GM18511 (cell line): ENCODE data around the gene LASP1.
"Not testable (repeated sequence)": the region's sequence is repeated elsewhere in the genome, so short reads cannot be mapped to it uniquely, and the experiment has no call there.

ENCODE experiments used
- ATAC-seq: cut with Tn5 transposase; IDR thresholded peaks from one replicate; pipeline ENCODE4 v1.9.1; 2021; ENCODE audit warnings: mild to moderate bottlenecking, moderate library complexity; ENCODE audit not compliant: unreplicated experiment

LASP1 gene

DNA sequence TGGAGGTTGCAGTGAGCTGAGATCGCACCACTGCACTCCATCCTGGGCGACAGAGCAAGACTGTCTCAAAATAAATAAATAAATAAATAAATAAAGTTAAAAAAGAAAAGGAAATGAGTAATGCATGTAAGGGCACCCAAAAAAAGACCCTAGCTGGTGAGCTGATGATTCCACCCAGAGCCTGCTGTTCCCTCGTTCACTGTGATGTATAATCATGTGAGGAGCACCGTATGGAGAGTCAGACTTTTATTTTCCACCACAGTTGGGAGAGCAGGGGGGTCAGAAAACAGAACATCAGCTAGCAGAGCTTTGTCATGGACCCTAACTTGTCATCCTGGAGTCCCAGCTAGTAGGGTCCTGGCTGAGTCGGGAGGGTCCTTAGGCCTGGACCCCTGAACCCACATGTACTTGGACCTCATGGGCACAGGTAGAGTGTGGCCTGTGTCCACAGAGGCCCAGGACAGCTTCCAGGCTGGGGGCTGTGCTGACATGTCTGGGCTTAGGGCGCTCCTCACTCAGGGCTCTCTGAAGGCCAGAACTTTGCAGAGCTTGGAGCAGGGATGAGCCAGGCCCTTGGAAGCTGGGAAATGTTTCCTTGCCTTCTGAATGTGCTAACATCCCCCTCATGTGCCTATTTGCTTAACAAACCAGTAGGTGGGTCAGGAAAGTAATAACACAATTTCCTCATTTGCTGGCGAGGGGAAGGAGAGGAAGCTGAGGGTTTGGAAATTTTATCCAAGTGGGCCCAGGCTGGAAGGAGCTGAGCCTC lies 36.8 kb downstream of the LASP1 start:
- ATAC-seq, result no peak

DNA sequence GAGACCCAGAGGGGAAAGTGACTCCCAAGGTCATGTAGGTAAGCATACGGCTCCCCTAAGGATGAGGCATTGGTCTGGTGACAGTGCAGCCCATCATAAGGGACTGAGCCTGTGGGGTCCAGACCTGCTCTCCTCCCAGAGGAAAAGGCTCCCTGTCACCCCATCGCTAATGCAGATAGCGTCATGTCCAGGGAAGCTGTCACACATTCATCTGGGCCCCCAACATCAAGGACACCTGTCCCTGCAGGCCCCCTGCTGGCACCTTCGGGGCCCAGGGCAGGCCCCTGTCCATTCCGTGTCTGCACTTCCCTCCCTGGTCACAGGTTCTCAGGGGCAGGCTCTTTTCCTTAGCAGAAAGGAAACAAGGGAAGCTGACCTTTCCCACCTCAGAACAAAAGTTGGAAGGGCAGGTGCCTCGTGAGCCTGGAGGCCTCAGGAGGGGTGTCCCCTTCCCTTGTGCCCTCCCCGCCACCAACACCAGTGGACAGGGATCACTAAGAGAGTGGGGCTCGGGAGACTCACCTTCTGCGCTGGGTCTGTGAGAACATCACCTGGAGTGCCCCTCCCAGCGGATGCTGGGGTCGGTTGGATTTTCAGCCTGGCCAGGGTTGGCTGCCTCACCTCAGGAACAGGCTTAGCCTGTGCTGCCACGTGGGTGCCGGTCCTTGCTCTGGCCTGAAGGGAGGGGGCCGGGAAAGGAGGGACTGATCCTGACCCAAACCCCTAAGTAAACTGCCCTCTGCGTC lies 38.2 kb downstream of the LASP1 start:
- ATAC-seq, result no peak

DNA sequence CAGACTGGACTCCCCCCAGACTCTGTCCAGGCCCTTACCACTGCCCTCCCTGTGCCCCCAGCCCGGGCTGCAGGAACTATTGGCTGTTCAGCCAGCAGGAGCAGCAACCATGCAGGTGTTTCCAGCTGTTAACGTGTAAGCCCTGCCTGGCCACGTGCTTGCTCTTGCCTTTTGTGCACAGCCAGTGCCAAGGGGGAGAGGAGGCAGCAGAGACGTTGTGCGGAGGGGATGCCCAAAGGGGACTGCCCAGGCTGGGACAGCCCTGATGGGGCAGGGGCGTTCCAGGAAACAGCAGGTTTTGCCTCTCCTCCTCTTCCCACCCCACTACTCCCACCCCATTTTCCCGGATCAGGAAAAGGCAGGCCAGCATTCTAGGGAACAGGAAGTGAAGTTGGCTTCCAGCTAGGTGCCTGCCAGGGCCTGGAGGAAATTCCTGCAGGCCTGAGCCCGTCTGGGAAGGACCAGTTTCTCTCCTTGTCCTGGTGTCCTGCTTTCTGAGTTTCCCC lies 38.9 kb downstream of the LASP1 start:
- ATAC-seq, result no peak

DNA sequence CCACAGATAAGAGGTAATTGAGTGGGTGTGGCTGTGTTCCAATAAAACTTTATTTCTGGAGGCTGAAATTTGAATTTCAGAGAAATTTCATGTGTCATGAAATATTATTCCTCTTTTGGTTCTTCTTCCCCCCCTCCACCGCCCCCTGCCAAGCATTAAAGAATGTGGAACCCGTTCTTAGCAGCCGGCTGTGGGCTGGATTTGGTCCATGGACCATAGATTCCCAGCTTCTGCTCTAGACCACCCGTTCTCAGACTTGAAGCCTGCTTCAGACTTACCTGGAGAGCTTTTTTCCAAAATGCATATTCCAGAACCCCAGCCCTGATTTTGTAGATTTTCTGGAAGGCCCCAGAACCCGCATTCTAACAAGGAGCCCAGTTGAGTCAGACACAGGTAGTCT lies 40.5 kb downstream of the LASP1 start:
- no peak for ATAC-seq

DNA sequence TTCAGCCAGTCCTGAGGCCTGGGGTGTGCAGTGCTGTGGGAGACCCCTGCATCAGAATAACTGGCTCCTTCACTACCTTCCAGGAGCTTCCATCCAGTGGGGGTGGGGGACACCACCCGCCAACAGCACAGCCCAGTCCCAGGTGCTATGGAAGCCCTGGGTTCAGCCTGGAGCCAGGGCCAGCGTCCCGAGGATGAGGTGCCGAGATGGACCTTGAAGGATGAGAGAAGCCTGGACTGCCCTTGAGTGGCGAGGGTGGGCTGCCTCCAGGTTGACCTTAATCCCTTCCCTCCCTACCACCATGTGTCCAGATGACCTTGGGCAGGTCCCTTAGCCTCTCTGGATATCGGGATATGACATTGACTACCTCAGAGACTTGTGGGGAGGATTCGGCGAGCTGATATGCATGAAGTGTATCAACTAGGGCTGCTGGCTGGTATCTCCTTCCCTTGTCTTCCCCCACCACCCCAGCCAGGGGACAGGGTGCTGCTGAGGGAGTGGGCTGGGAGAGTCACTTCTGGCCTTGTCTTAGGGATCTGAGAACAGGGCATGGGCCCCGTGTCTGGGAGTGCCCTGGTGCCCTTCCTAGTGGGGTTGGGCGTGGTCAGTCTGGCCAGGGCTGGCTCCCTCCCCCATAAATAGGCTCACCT lies 41.3 kb downstream of the LASP1 start:
- ATAC-seq, result no peak

DNA sequence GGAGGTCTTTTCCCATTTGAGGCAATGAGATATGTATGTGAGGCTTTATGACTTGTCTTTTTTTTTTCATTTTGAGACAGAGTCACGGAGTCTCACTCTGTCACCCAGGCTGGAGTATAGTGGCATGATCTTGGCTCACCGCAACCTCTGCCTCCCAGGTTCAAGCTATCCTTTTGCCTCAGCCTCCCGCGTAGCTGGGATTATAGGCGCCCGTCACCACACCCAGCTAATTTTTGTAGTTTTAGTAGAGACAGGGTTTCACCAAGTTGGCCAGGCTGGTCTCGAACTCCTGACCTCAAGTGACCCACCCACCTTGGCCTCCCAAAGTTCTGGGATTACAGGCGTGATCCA lies 41.8 kb downstream of the LASP1 start:
- ATAC-seq, result not testable (repeated sequence)

DNA sequence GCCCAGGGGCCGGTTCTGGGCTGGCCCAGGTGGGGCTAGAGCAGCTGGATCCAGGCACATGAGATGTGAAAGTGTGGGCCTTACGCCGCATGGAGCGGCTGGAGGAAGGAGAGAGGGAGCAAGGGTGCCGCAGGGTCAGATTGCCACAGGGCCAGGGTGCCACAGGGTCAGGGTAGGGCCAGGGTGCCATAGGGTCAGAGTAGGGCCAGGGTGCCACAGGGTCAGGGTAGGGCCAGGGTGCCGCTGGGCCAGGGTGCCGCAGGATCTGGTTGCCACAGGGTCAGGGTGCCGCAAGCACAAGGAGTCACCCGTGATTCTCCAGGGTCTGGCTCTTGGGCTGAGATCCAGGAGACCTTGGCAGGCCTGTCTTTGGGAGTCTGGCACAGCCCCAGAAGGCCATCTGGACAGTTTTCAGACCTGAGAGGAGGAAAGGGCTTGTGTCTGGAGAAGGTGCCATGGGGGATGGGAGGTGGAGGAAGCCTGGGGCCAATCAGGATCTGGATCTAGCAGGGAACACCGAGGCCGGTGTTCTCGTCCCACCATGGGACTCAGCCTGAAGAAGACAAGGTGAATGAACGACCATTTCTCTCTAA lies 42.5 kb downstream of the LASP1 start:
- ATAC-seq, result no peak

DNA sequence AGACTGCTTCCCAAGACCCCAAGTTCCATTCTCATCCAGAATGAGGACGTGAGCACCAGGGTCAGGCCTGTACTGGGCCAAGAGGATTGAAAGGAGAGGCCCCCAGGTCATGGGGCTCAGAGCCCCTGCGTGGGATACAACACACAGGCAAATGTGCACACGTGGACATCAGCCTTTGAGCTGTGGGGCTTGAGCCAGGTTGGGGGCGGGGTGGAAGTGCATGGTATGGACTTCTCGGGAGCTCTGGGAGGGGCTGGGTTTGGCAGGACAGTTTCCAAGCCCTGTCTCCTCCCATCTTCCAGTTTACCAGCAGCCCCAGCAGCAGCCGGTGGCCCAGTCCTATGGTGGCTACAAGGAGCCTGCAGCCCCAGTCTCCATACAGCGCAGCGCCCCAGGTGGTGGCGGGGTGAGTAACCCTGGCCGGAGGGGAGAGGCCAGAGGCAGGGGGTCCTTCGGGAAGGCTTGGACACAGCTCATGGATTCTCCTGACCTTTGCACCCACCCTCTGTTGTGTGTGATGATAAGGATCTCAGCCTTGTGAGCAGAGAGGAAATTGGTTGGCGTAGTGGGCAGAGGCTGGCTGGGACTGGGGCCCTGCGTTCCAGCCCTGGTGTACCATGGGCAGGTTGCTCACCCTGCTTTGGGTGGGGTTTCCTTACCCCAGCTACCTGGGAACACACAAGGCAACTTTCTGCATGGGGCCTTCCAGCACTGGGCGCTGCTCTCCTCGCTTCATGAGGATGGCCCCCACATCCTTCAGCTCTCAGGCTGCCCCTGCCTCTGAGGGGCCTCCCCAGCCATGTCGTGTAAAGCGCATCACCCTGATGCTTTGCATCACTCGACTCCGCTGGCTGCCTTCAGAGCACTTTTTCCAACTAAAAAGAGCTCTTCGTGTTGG lies 45.1 kb downstream of the LASP1 start:
- ATAC-seq, result no peak

DNA sequence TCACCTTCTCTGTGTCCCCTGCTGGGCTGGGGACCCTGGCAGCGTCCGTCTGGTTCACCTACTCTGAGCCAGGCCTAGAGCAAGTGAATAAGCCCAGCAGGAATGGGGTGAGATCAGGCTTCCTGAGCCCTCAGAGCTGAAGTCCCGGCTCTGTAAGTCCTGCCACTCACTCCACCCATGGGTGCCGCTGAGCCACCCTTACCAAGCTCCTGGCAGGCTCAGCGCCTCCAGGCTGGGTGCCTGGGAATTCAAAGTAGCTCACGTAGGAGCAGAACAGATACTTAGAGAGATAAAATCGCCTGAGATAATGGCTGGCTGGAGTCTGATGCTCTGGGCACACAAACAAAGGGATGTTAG lies 45.8 kb downstream of the LASP1 start:
- ATAC-seq, result no peak

DNA sequence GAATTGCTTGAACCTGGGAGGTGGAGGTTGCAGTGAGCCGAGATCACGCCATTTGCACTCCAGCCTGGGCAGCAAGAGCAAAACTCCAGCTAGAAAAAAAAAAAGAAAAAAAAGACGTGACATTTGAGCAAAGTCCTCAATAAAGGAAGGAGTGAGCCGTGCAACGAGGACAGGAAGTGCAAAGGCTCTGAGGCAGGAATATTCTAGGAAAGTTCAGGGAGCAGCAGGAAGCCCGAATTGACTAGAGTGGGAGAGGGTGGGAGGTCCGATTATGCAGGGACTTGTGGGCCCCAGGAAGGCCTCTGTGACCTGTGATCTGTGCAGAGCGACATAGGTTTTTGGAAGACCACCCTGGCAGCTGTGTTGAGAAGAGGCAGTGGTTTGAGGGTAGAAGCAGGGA lies 46.9 kb downstream of the LASP1 start:
- ATAC-seq, result no peak

DNA sequence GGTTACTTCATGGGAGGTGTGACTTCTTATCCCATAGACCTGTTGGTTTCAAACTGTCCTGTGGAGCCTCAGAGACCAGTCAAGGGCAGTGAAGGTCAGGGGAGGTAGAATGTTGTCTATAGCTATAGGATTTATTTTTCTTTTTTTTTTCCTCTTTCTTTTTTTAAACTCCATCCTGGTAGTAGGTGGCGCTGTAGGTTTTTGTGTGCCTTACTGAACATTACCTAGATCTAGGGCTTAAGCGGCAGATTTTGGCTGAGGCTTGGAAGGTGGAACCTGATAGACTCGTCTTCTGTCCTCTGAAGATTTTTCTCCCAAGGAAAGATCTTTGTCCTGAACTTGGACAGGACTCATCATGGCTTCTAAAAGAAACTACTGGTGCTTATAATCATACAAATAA lies 47.4 kb downstream of the LASP1 start:
- ATAC-seq, result no peak

DNA sequence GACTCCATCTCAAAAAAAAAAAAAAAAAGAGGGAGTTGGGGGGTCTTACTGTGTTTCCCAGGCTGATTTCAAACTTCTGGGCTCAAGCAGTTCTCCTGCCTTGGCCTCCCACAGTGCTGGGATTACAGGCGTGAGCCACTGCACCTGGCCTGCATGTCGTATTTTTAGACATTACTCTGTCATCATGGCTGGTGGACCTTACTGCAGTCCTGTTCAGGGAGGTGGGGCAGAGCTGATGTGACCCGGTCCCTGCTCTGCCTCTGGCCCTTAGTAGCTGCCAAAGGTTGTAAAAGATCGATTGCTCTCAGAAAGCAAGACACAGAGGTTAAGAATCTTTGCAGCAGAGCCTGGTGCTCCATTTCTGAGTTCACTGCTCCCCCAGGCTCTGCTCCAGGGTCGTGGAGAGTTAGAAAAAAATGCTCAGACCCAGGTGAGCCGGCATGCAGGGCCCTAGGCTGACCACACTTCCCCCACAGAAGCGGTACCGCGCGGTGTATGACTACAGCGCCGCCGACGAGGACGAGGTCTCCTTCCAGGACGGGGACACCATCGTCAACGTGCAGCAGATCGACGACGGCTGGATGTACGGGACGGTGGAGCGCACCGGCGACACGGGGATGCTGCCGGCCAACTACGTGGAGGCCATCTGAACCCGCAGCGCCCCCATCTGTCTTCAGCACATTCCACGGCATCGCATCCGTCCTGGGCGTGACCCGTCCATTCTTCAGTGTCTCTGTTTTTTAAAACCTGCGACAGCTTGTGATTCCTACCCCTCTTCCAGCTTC lies 48.5 kb downstream of the LASP1 start:
- ATAC-seq, result no peak

DNA sequence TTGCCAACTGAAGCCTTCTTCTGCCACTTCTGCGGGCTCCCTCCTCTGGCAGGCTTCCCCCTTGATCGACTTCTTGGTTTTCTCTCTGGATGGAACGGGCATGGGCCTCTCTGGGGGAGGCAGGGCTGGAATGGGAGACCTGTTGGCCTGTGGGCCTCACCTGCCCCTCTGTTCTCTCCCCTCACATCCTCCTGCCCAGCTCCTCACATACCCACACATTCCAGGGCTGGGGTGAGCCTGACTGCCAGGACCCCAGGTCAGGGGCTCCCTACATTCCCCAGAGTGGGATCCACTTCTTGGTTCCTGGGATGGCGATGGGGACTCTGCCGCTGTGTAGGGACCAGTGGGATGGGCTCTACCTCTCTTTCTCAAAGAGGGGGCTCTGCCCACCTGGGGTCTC lies 49.1 kb downstream of the LASP1 start:
- ATAC-seq, result no peak

DNA sequence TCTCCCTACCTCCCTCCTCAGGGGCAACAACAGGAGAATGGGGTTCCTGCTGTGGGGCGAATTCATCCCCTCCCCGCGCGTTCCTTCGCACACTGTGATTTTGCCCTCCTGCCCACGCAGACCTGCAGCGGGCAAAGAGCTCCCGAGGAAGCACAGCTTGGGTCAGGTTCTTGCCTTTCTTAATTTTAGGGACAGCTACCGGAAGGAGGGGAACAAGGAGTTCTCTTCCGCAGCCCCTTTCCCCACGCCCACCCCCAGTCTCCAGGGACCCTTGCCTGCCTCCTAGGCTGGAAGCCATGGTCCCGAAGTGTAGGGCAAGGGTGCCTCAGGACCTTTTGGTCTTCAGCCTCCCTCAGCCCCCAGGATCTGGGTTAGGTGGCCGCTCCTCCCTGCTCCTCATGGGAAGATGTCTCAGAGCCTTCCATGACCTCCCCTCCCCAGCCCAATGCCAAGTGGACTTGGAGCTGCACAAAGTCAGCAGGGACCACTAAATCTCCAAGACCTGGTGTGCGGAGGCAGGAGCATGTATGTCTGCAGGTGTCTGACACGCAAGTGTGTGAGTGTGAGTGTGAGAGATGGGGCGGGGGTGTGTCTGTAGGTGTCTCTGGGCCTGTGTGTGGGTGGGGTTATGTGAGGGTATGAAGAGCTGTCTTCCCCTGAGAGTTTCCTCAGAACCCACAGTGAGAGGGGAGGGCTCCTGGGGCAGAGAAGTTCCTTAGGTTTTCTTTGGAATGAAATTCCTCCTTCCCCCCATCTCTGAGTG lies 49.6 kb downstream of the LASP1 start:
- no peak for ATAC-seq

DNA sequence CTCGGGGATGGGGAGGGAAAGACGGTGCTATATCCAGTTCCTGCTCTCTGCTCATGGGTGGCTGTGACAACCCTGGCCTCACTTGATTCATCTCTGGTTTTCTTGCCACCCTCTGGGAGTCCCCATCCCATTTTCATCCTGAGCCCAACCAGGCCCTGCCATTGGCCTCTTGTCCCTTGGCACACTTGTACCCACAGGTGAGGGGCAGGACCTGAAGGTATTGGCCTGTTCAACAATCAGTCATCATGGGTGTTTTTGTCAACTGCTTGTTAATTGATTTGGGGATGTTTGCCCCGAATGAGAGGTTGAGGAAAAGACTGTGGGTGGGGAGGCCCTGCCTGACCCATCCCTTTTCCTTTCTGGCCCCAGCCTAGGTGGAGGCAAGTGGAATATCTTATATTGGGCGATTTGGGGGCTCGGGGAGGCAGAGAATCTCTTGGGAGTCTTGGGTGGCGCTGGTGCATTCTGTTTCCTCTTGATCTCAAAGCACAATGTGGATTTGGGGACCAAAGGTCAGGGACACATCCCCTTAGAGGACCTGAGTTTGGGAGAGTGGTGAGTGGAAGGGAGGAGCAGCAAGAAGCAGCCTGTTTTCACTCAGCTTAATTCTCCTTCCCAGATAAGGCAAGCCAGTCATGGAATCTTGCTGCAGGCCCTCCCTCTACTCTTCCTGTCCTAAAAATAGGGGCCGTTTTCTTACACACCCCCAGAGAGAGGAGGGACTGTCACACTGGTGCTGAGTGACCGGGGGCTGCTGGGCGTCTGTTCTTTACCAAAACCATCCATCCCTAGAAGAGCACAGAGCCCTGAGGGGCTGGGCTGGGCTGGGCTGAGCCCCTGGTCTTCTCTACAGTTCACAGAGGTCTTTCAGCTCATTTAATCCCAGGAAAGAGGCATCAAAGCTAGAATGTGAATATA lies 50.8 kb downstream of the LASP1 start:
- ATAC-seq, result no peak

DNA sequence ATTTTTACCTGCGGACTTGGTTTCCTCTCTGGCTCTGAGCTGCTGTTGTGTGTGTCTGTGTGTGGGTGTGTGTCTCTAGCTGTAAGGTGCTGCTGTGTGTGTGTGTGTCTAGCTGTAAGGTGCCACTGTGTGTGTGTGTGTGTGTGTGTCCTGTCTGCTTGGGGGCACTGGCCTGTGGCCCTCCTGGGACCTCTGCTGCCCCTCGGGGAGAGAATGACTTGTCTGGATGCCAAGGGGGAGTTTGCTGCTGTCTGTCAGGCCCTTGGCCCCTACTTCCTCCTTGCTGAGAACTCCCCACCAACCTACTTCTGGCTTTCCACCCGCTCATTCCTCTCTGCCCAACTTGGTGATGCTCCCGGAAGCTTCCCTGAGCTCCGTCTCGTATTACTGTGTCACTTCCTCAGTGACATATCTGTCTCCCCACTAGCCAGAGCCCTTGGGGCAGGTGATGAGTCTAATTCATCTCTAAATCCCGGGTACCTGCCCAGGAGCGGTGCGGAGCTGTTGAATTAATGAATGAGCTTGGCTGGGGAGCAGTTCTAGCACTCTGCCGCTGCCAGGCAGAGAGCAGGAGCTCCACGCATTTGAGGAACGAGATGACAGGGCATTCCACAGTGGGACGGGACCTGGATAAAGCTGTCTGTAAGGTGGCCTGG lies 52.0 kb downstream of the LASP1 start:
- ATAC-seq, result no peak

DNA sequence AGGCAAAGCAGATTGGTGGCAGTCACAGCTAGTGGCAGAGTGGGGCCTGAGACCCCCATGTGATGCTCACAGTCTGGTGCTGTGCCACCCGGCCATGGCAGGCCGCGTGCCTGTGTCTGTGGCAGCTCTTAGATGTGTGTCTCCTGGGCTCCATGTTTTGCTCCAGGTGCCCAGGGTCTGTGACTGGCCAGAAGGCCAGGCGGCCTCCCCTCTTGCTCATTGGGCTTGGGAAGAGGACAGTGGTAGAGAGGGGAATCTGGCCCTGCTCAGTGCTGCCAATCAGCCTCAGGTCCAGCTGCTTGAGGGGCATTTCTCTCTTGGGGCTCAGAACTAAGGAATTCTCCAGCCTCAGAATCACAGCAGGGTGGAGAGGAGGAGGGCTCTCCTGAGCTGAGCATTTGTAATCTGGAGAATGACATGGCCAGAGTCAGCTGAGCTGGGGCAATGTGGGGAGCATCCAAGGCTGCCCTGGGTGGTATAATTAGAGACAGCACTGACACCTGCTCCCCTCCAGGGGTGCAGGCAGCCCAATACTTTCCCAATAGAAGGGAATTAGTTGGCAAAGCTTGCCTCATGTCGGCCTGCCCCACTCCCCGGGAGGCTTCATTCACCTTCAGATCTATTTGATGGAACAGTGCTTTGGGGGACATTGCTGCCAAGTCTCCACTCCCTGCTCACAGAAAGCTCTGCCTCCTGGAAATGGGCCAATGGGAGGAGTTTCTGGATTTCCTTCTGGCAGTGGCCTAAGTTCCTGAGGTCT lies 52.9 kb downstream of the LASP1 start:
- no peak for ATAC-seq
